H1 (cell line): Measurements from ENCODE around the gene HIVEP3. TPM values are rescaled to one million over a fixed set of nuclear protein-coding genes. Genes with fewer than 3 reads are reported as not detected.

ENCODE experiments used
- KDM5A ChIP-seq: fragments of 200-600 bp; IDR thresholded peaks from 2 replicates; pipeline ENCODE4 v1.7.1; 2012; ENCODE audit warnings: mild to moderate bottlenecking, low read length, inconsistent platforms, mixed read lengths
- polyA plus RNA-seq, 7 experiments: library from polyadenylated mRNA; depleted of rRNA in 3 of 7; stranded (reverse) in 5 of 7; unstranded in 2 of 7; fragments of >200 nt in 5 of 7; fragments of 200-250 nt in 2 of 7; gene quantifications; 1 replicate in 5 of 7; 2 replicates in 1 of 7; 4 replicates in 1 of 7; pipeline versions ENCODE4 v1.2.1 to v1.2.3, GENCODE V29; 2011 to 2013; ENCODE audit warnings: missing spikeins in 2 of 7, mixed read lengths in 2 of 7
- total RNA-seq: library from RNA; stranded (reverse); fragmentation: NEBNext Ultra II Directional; extraction: Animal tissue kit (Norgen Biotek cat#: 25700); gene quantifications from 2 replicates; pipeline ENCODE4 v1.2.1, GENCODE V29; 2021

HIVEP3 gene
- total and polyA plus RNA-seq, 2 of the 8 experiments (the other 6 are each of a cell fraction or from before 2014, with no cell fraction given) = 0.24 to 0.69 TPM

DNA sequence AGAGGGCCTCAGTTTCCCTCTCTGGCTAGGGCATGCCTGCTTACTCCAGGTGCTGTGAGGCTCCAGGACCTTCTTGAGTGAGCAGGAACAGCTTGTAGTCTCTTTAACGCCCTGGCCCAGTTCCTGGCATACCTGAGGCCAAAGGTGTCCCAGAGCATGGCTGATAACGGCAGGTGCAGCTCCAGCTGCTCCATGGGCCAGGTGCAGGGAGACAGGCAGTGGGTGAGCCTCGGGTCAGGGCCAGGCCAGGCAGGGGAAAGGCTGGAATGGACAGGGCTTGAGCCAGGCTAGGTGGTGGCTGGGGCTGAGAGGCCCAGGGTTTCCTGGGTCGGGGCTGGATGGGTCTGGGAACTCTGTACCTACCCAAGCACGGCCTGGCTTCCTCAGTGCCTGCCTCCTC is 452.6 kb downstream of the HIVEP3 start (continued):
- TF ChIP-seq KDM5A = no peak
- TF ChIP-seq, all 59 proteins: peak for 0
